ENCODE measurements around the gene ETDC. TPM values are rescaled to one million over a fixed set of nuclear protein-coding genes. Genes with fewer than 3 reads are reported as not detected.

The ETDC gene
- total RNA-seq, 1 experiment from 2014 or later: not detected

DNA sequence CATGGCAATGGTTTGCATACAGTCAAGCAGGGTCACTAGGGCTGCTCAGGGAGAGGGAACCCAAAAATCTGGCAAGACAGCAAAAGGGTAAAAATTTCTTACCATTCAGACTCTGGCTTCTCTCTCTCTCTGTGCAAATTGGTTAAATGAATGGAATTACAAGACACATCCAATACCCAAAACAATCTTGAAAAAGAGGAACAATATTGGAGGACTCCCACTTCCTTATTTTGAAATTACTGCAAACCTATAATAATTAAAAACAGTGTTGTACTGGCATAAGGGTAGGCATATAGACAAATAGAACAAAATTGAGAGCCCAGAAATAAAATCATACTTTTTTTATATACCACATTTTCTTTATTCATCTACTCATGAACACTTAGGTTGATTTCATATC lies 33.3 kb upstream of the ETDC start:
- peaks cover 18 to 25% of the 10 kb centered on the region in 2 experiments for H3K4me1 Mint-ChIP-seq

More for the DNA sequence above, 33.3 kb upstream of the ETDC start:
- H3K9me3 ChIP-seq (ENCODE audit: control insufficient read depth, low read depth, low read length): peaks cover 10% of the 10 kb centered on the region
- H3K4me2 ChIP-seq (ENCODE audit: insufficient read depth, insufficient read length, low read length): no peak overlapping the region
- H3K79me1 ChIP-seq (ENCODE audit: insufficient read depth, low read depth, low read length, poor library complexity, severe bottlenecking): no peaks in the 10 kb centered on the region
- H3K36me3 Mint-ChIP-seq (ENCODE audit: insufficient read depth in 1 of 3, low read depth in 3 of 3): peaks cover 11 to 32% (median 20%) of the 10 kb centered on the region in 3 experiments
- H4K8ac ChIP-seq (replicated peaks; ENCODE audit: insufficient read length, low read depth, low read length): no peak overlapping the region
- no peak overlapping the region for H3K27ac Mint-ChIP-seq
- no peaks in the 10 kb centered on the region for H4K20me1 ChIP-seq (ENCODE audit: control insufficient read depth, insufficient read depth, insufficient read length)
- no peak overlapping the region for H3T11ph ChIP-seq (ENCODE audit: low read length)
- no peak overlapping the region for H3K4me3 Mint-ChIP-seq
- no peaks in the 10 kb centered on the region for H3K27me3 ChIP-seq (ENCODE audit: insufficient read depth, low read length)
- H4K91ac ChIP-seq (ENCODE audit: insufficient read length, low read depth, low read length): no peak overlapping the region
- H2BK120ac ChIP-seq (ENCODE audit: low read depth, low read length, poor library complexity, severe bottlenecking): no peak overlapping the region
- H3K14ac ChIP-seq (ENCODE audit: insufficient read depth, low read length): no peak overlapping the region
- H3K23ac ChIP-seq (ENCODE audit: insufficient read length, low read depth, low read length): no peak overlapping the region
- no peak overlapping the region for H3K56ac ChIP-seq (ENCODE audit: insufficient read length, low read depth, low read length)
- DNase-seq: no peak
- H3K4me1 ChIP-seq (ENCODE audit: insufficient read depth, low read length): no peaks in the 10 kb centered on the region
- H3K9me3 Mint-ChIP-seq: peaks cover 81% of the 10 kb centered on the region in 2 experiments
- no peak overlapping the region for H2AK5ac ChIP-seq (ENCODE audit: insufficient read length, low read length)
- peaks cover 5% of the 10 kb centered on the region for H3K27me3 Mint-ChIP-seq (ENCODE audit: low read depth)
- H2BK20ac ChIP-seq (ENCODE audit: low read depth, low read length, poor library complexity, severe bottlenecking): no peak overlapping the region
- no peak overlapping the region for H3K27ac ChIP-seq (ENCODE audit: insufficient read length, low read depth, low read length)
- no peak overlapping the region for H3K9ac ChIP-seq (ENCODE audit: extremely low read depth, insufficient read length, low read length)
- no peak overlapping the region for H4K5ac ChIP-seq (ENCODE audit: insufficient read length, low read depth, low read length)
- no peaks in the 10 kb centered on the region for H3K23me2 ChIP-seq (ENCODE audit: insufficient read length, low read depth, low read length, poor library complexity, severe bottlenecking)
- TF ChIP-seq, protein P1, sequence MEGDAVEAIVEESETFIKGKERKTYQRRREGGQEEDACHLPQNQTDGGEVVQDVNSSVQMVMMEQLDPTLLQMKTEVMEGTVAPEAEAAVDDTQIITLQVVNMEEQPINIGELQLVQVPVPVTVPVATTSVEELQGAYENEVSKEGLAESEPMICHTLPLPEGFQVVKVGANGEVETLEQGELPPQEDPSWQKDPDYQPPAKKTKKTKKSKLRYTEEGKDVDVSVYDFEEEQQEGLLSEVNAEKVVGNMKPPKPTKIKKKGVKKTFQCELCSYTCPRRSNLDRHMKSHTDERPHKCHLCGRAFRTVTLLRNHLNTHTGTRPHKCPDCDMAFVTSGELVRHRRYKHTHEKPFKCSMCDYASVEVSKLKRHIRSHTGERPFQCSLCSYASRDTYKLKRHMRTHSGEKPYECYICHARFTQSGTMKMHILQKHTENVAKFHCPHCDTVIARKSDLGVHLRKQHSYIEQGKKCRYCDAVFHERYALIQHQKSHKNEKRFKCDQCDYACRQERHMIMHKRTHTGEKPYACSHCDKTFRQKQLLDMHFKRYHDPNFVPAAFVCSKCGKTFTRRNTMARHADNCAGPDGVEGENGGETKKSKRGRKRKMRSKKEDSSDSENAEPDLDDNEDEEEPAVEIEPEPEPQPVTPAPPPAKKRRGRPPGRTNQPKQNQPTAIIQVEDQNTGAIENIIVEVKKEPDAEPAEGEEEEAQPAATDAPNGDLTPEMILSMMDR (conservative IDR thresholded peaks at IDR 0.05): no peak
- no peak overlapping the region for H2BK12ac ChIP-seq (ENCODE audit: insufficient read length, low read depth, low read length)
- no peak overlapping the region for H3K4ac ChIP-seq (ENCODE audit: low read depth, low read length)
- no peak overlapping the region for H3K18ac ChIP-seq (ENCODE audit: insufficient read length, low read depth, low read length)
- no peak overlapping the region for H2AFZ ChIP-seq (ENCODE audit: low read length)
- no peak overlapping the region for H2BK15ac ChIP-seq (ENCODE audit: low read depth, low read length)
- H3K79me2 ChIP-seq (ENCODE audit: insufficient read depth, low read length): no peaks in the 10 kb centered on the region
- no peak overlapping the region for H2BK5ac ChIP-seq (ENCODE audit: insufficient read length, low read length)

Data from H9 (cell line).